Cerebellar cortex (tissue), 1 donor: ENCODE data around the gene MDFIC.

Experiments
- DNase-seq: peaks from one replicate; pipeline ENCODE4 v3.0.0-alpha.2; 2015; ENCODE audit warnings: low spot score

MDFIC gene

GRCh38 chr7:115040057-115040456, 118.2 kb downstream of the MDFIC start:
- no peak for DNase-seq

- no peak for DNase-seq
Measured at GRCh38 chr7:115040495-115040894, 118.6 kb downstream of the MDFIC start.

- DNase-seq: no peak
Measured at GRCh38 chr7:115042596-115042995, 120.7 kb downstream of the MDFIC start.

GRCh38 chr7:115043605-115044004, 121.7 kb downstream of the MDFIC start:
- no peak for DNase-seq

- no peak for DNase-seq
Measured at GRCh38 chr7:115044224-115044623, 122.3 kb downstream of the MDFIC start.

GRCh38 chr7:115047958-115048720, 126.2 kb downstream of the MDFIC start:
- no peak for DNase-seq

GRCh38 chr7:115052706-115053105, 130.8 kb downstream of the MDFIC start:
- DNase-seq: no peak

- DNase-seq: no peak
Measured at GRCh38 chr7:115054478-115055065, 132.7 kb downstream of the MDFIC start.

- DNase-seq: no peak
Measured at GRCh38 chr7:115056019-115056418, 134.1 kb downstream of the MDFIC start.

- no peak for DNase-seq
Measured at GRCh38 chr7:115058726-115059125, 136.8 kb downstream of the MDFIC start.

GRCh38 chr7:115059321-115059720, 137.4 kb downstream of the MDFIC start:
- no peak for DNase-seq

GRCh38 chr7:115060095-115060870, 138.4 kb downstream of the MDFIC start:
- DNase-seq: no peak

GRCh38 chr7:115066050-115066449, 144.2 kb downstream of the MDFIC start:
- no peak for DNase-seq

GRCh38 chr7:115066634-115067033, 144.7 kb downstream of the MDFIC start:
- DNase-seq: no peak

GRCh38 chr7:115068220-115068619, 146.3 kb downstream of the MDFIC start:
- no peak for DNase-seq
